ENCODE results near the gene PEF1.
"Not testable (repeated sequence)": the region's sequence is repeated elsewhere in the genome, so short reads cannot be mapped to it uniquely, and the experiment has no call there.

DNA sequence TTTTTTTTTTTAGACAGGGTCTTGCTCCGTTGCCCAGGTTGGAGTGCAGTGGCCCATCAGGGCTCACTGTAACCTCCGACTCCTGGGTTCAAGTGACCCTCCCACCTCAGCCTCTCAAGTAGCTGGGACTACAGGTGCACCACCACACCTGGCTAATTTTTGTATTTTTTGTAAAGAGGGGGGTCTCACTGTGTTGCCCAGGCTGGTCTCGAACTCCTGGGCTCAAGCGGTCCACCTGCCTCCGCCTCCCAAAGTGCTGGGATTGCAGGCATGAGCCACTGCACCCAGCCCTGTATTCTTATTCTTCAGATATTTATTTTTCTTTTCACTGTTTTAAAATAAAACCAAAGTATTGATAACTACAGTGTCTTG is 57.4 kb downstream of the PEF1 start:
- TF ChIP-seq CSRNP3 (CRISPR knock-in tag; IDR thresholded peaks at IDR 0.05); ZFP30 (CRISPR knock-in tag; IDR thresholded peaks at IDR 0.05); ZC3H10 (CRISPR knock-in tag; IDR thresholded peaks at IDR 0.05); PPARA (CRISPR knock-in tag; IDR thresholded peaks at IDR 0.05; ENCODE audit: borderline replicate concordance); RARB (CRISPR knock-in tag; IDR thresholded peaks at IDR 0.05); ZFP3 (CRISPR knock-in tag; IDR thresholded peaks at IDR 0.05): not testable (repeated sequence)
- TF ChIP-seq, protein P1, sequence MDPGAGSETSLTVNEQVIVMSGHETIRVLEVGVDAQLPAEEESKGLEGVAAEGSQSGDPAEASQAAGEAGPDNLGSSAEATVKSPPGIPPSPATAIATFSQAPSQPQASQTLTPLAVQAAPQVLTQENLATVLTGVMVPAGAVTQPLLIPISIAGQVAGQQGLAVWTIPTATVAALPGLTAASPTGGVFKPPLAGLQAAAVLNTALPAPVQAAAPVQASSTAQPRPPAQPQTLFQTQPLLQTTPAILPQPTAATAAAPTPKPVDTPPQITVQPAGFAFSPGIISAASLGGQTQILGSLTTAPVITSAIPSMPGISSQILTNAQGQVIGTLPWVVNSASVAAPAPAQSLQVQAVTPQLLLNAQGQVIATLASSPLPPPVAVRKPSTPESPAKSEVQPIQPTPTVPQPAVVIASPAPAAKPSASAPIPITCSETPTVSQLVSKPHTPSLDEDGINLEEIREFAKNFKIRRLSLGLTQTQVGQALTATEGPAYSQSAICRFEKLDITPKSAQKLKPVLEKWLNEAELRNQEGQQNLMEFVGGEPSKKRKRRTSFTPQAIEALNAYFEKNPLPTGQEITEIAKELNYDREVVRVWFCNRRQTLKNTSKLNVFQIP (CRISPR knock-in tag; IDR thresholded peaks at IDR 0.05; ENCODE audit: borderline replicate concordance, low read depth), result not testable (repeated sequence)
- TF ChIP-seq, protein P2, sequence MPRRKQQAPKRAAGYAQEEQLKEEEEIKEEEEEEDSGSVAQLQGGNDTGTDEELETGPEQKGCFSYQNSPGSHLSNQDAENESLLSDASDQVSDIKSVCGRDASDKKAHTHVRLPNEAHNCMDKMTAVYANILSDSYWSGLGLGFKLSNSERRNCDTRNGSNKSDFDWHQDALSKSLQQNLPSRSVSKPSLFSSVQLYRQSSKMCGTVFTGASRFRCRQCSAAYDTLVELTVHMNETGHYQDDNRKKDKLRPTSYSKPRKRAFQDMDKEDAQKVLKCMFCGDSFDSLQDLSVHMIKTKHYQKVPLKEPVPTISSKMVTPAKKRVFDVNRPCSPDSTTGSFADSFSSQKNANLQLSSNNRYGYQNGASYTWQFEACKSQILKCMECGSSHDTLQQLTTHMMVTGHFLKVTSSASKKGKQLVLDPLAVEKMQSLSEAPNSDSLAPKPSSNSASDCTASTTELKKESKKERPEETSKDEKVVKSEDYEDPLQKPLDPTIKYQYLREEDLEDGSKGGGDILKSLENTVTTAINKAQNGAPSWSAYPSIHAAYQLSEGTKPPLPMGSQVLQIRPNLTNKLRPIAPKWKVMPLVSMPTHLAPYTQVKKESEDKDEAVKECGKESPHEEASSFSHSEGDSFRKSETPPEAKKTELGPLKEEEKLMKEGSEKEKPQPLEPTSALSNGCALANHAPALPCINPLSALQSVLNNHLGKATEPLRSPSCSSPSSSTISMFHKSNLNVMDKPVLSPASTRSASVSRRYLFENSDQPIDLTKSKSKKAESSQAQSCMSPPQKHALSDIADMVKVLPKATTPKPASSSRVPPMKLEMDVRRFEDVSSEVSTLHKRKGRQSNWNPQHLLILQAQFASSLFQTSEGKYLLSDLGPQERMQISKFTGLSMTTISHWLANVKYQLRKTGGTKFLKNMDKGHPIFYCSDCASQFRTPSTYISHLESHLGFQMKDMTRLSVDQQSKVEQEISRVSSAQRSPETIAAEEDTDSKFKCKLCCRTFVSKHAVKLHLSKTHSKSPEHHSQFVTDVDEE (CRISPR knock-in tag; IDR thresholded peaks at IDR 0.05), result not testable (repeated sequence)

Data from SK-N-SH treated with all-trans-retinoic acid at 6 μM for 48 hours (cell line).